Measurements from ENCODE around the gene GGPS1. TPM values are rescaled to one million over a fixed set of nuclear protein-coding genes. Genes with fewer than 3 reads are reported as not detected.
"Not testable (repeated sequence)": the region's sequence is repeated elsewhere in the genome, so short reads cannot be mapped to it uniquely, and the experiment has no call there.

Gene GGPS1
- 31.1 TPM for polyA plus RNA-seq (2013, experiment 1 of 2; ENCODE audit: insufficient read length)
- 32.2 TPM for polyA plus RNA-seq (2013, experiment 2 of 2; ENCODE audit: insufficient read length)

DNA sequence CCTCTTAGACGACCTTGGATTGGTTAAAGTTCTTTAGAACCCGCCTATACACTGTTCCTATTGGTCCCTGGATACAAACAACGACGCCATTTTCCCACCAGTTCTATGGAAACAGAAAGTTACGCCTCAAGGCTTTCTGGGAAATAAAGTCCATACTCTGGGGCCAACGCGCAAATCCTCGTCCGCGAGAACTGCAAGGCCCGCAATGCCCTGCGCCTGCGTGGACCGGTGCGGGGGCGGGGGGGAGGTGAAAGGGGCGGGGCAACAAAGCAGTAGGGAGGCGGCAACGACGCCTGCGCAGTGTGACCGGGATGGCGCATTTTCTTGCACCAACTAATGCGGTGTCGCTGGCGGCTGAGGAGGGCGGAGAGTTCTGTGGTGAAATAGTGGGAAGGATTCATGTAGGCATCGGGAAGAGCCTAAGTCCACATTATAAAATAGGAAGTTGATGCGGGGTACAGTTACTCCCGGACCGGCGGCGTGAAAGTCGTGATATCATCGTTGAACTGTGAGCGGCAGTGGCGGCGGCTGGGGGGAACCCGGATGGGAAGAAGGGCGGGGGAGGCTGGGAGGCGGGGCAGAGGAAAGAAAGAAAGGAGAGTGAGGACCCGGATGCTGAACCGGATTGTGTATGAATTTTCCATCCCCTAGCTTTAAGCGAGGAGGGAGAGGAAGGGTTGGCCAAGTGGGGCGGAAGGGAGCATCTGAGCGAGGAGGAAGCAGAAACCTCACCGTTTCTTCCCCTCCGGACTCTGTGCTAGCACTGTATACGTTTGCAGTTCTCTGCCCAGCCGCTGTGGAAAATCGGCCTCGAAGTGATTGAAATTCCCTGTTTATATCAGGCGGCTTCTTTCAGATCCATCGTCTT, at the start of gene GGPS1:
Gene GGPS1 (plus strand): TSS at position 300 of the 868 bp plus-strand sequence. CDS start 6,695 bp downstream, outside the sequence.
- peak; percentile 100 for DNase-seq

- no peak for DNase-seq
Observed at GRCh38 chr1:235278915-235279292, 49.5 kb upstream of the GGPS1 start.

DNA sequence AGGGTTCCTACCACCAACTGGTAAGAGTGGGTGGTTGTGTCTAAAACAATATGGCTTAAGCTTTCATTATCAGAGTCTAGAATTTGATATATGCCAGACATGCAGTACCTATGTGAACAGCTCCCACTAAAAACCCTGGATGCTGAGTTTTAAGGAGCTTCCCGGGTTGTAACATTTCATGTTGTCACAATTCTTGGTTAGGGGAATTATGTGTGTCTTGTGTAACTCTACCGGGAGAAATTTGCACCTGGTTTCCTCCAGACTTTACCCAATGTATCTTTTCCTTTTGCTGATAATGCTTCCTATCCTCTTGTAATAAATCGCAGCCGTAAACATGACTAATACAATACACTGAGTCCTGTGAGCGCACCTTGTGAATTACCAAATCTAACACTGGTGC, 48.7 kb upstream of the GGPS1 start:
- DNase-seq: no peak

DNA sequence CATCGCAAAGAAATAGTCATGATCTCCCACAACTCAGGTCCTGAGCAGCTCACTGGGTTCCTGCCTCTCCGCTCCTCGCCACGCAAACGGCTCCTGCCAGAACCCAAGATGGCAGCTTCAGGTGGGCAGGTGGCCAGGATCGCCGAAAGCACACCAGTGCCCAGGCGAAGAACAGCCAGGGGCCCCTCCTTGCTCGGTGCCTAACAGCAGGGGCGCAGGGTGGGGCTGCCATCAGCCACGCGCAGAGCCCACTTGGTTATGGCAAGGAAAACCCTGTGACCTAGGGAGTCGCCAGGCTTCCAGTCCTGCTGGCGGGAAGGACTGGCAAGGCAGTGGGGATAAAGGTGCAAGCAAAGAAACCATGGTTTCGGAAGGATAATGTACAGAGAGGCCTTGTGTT, 47.9 kb upstream of the GGPS1 start:
- DNase-seq: no peak

DNA sequence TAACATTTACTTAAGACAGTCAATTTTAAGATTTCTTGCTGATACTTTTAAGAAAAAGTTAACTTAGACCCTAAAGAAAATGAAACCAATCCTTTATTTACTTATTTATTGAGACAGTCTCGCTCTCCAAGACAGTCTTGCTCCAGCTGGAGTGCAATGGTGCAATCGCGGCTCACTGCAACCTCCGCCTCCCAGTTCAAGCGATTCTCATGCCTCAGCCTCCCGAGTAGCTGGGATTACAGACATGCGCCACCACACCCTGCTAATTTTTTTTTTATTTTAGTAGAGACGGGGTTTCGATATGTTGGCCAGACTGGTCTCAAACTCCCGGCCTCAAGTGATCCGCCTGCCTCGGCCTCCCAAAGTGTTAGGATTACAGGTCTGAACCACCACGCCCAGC, 44.7 kb upstream of the GGPS1 start:
- not testable (repeated sequence) for DNase-seq

- DNase-seq: no peak
Observed at GRCh38 chr1:235284231-235284769, 44.1 kb upstream of the GGPS1 start.

GRCh38 chr1:235286667-235287066, 41.7 kb upstream of the GGPS1 start:
- DNase-seq: no peak

DNA sequence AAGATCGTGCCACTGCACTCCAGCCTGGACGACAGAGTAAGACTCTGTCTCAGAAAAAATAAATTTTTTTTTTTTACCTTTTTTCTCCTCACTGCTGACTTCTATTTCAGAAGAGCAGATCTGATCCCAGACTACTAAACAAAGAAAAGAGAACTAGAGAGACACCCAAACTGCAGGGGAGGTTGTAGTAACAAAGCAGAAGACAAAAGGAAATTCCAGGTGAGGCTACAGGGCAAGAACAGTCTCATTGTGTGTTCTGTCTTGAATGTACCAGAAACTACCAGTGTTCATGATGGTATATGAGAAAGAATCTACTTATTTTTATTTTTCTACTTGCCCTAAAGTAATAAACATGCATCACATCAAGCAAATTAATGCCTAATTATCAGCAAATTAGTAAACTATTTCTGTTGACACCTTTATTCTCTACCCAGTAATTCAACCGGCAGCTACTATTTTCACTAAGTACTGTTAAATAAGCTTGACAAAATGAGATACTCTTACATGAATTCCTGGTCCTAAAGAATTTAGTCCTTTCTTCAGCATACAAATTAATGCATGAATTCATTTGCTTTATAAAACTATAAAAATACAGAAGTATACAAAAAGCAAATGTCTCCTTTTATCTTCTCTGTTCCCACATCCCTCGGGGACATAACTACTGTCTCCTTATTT, 41.0 kb upstream of the GGPS1 start:
- DNase-seq: no peak

- DNase-seq: no peak
Observed at GRCh38 chr1:235289859-235290739, 38.3 kb upstream of the GGPS1 start.

DNA sequence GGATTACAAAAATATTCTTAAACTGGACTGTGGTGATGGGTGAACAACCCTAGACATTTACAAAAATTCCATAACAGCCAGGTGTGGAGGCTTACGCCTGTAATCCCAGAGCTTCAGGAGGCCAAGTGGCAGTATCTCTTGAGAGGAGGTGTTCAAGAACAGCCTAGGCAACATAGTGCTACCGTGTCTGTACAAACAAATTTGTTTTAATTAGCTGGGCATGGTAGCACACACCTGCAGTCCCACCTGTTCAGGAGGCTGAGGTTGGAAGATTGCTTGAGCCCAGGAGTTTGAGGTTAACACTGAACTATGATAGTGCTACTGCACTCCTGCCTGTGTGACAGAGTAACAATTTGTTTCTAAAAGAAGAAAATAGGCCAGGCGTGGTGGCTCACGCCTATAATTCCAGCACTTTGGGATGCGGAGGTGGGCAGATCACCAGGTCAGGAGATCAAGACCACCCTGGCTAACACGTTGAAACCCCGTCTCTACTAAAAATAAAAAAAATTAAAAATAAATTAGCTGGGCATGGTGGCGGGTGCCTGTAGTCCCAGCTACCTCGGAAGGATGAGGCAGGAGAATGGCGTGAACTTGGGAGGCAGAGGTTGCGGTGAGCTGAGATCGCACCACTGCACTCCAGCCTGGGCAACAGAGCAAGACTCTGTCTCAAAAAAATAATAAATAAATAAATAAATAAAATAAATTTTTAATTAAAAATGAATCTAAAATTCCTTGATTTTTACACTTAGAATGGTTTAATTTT, 37.4 kb upstream of the GGPS1 start:
- DNase-seq: no peak

DNA sequence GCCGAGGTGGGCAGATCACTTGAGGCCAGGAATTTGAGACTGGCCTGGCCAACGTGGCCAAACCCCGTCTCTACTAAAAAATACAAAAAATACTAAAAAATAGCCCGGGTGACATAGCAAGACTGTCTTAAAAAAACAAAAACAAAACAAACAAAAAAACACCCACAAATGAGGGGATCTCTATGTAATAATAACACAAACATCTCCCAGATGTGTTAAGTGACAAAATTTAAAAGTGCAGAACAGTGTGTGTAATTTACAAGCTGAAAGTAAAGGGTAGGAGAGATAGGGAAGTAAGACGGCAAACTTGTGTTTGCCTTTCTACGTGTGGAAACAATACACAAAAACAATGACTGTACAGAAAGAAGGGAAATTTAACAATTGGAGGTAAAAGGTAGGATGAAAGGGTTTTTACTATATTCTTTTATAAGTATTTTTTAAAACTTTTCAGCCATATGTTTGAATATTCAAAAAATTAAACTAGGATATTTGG, 36.7 kb upstream of the GGPS1 start:
- no peak for DNase-seq

DNA sequence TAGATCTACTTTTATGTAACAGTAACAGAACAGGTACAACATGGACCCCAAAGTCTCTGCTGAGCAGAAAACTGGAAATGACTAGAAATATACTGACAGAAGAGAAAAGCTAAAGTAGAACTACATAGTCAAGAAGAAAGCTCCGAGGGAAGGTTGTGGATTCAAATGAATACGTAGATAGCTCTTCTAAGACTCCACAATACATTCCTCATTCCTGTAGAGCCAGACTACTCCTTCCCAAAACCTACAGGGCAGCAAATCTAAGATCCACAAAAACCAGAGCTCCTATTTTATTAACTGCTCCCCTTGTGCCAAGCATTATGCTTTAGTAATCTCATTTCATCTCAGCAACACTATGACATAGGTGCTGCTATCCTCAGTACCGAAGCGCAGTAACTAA, 35.6 kb upstream of the GGPS1 start:
- DNase-seq: no peak

- DNase-seq: no peak
Observed at GRCh38 chr1:235293322-235293942, 34.9 kb upstream of the GGPS1 start.

DNA sequence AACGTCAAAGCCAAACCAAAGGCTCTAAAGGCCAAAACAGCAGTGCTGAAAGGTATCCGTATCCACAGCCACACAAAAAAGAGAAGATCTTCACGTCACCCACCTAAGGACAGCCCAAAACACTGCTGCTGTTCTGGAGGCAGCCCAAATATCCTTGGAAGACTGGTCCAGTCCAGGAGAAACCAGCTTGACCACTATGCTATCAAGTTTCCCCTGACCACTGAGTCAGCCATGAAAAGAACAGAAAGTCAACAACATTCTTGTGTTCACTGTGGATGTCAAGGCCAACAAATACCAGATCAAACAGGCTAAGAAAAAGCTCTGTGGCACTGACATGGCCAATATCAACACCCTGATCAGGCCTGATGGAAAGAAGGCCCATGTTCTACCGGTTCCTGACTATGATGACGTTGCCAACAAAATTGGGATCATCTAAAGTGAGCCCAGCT, 32.4 kb upstream of the GGPS1 start:
- peak; percentile 23 for DNase-seq

DNA sequence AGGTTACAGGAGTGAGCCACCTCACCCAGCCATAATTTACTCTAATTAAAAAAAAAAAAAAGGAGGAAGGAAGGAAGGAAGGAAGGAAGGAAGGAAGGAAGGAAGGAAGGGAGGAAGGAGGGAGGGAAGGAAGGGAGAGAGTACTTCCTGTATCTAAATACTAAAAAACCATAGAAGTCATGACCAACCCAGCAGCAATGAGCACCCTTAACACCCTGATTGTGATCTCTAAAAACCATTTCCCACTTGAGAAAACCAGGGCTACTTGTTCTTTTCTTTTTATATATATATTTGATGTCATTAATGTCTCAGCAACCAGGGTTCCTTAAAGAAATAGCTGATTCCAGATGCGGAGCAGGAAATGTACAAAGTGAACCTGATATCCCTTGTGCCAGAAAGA, 31.6 kb upstream of the GGPS1 start:
- no peak for DNase-seq

DNA sequence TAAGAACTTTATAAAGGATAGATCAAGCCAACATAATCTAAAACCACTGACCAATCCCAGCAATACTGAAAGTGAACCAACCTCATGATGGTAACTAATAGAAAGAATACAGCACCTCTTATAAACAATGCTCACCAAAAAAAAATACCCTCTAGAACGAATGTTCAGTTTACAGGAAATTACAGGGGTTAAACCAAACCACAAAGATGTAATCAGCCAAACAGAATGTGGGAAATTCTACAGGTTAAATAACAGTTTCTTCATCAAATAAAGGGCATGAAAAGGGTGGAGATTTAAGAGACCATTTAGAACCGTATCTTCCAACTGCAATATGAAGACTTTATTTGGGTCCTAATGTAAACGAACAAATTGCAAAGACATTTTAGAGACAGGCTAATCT, 30.8 kb upstream of the GGPS1 start:
- no peak for DNase-seq

- no peak for DNase-seq
Observed at GRCh38 chr1:235298758-235299157, 29.6 kb upstream of the GGPS1 start.

DNA sequence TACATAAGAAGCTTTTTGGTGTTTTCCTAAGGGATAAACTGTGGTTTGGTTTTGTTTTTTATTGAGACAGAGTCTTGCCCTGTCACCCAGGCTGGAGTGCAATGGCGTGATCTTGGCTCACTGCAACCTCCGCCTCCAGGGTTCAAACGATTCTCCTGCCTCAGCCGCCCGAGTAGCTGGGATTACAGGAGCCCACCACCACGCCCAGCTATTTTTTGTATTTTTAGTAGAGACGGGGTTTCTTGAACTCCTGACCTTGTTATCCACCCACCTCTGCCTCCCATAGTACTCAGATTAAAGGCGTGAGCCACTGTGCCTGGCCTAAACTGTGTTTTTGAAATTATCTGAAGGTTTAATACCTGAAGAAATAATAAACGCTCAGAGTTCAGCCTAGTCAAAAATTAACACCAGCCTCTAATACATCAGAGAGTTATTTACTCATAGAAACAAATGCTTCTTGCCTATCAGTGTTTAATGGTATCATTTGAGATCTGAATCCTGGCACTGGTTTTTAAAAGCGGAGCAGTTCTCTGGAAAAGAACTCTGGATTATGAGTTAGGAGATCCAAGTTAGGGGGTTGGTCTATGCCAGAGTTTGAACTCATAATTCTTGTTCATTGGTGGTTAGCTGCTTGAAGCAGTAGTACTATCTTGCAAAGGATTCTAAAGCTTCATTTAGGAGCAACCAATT, 29.1 kb upstream of the GGPS1 start:
- no peak for DNase-seq

GRCh38 chr1:235302143-235302542, 26.2 kb upstream of the GGPS1 start:
- DNase-seq: no peak

All from fibroblast of skin of back (primary cell).